HEK293 (cell line): ENCODE results near the gene ARMC8.

Experiments
- KLF16 ChIP-seq: fragments of 450-650 bp; formaldehyde crosslinking; IDR thresholded peaks from 2 replicates; pipeline ENCODE4 v1.5.1; 2017; ENCODE audit warnings: missing biosample characterization, missing genetic modification characterization
- OSR2 ChIP-seq: fragments of 450-650 bp; formaldehyde crosslinking; IDR thresholded peaks from 2 replicates; pipeline ENCODE4 v1.5.1; 2016; ENCODE audit warnings: missing biosample characterization, missing genetic modification characterization
- ZBTB49 ChIP-seq: fragments of 450-650 bp; formaldehyde crosslinking; IDR thresholded peaks from 2 replicates; pipeline ENCODE4 v1.5.1; 2016; ENCODE audit warnings: missing biosample characterization, missing genetic modification characterization, low read depth
- ZNF184 ChIP-seq: fragments of 450-650 bp; IDR thresholded peaks from 2 replicates; pipeline ENCODE4 v1.5.1; 2018; ENCODE audit warnings: missing biosample characterization, mild to moderate bottlenecking, missing genetic modification characterization
- ZNF280C ChIP-seq: fragments of 450-650 bp; formaldehyde crosslinking; IDR thresholded peaks from 2 replicates; pipeline ENCODE4 v1.5.1; 2016; ENCODE audit warnings: missing biosample characterization, missing genetic modification characterization
- ZNF335 ChIP-seq: fragments of 450-650 bp; formaldehyde crosslinking; conservative IDR thresholded peaks from 2 replicates; pipeline ENCODE4 v1.5.1; 2016; ENCODE audit warnings: missing biosample characterization, missing genetic modification characterization
- ZNF639 ChIP-seq: fragments of 450-650 bp; formaldehyde crosslinking; IDR thresholded peaks from 2 replicates; pipeline ENCODE4 v1.5.1; 2016; ENCODE audit warnings: missing biosample characterization, missing genetic modification characterization
- ZNF792 ChIP-seq: fragments of 450-650 bp; formaldehyde crosslinking; IDR thresholded peaks from 2 replicates; pipeline ENCODE4 v1.5.1; 2016; ENCODE audit warnings: missing biosample characterization, missing genetic modification characterization
- TF ChIP-seq, protein P1 (sequence below): fragments of 450-650 bp; formaldehyde crosslinking; IDR thresholded peaks from 2 replicates; pipeline ENCODE4 v1.5.1; 2016; ENCODE audit warnings: missing biosample characterization, missing genetic modification characterization
- TF ChIP-seq, protein P2 (sequence below): fragments of 450-650 bp; formaldehyde crosslinking; IDR thresholded peaks from 2 replicates; pipeline ENCODE4 v1.5.1; 2016; ENCODE audit warnings: missing biosample characterization, missing genetic modification characterization, borderline replicate concordance

DNA sequence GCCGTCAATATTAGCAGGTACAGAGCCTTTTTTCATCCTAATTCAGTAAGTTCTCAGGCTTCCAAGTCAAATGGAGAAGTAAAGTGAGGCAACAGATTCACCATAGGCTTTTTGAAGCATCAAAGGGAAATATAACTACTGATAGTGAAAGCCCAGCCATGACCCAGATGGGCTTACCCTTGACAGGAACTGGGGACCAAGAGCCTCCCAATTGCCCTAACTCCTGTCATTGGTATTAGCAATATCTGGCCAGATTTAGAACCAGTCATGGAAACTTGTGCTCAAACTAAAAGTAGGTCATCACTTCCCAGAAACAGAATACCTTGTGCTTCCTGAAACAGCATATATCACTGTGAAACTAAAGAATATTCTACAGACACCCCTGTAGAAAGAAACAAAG lies 109.5 kb downstream of the ARMC8 start:
- TF ChIP-seq ZNF639 (tag by site-specific recombination) (no peak), KLF16 (no peak), ZNF792 (tag by site-specific recombination) (no peak), OSR2 (tag by site-specific recombination) (no peak), ZNF335 (tag by site-specific recombination) (no peak), ZNF280C (tag by site-specific recombination) (no peak), ZBTB49 (no peak), ZNF184 (tag by site-specific recombination) (no peak)
- TF ChIP-seq, protein P1, sequence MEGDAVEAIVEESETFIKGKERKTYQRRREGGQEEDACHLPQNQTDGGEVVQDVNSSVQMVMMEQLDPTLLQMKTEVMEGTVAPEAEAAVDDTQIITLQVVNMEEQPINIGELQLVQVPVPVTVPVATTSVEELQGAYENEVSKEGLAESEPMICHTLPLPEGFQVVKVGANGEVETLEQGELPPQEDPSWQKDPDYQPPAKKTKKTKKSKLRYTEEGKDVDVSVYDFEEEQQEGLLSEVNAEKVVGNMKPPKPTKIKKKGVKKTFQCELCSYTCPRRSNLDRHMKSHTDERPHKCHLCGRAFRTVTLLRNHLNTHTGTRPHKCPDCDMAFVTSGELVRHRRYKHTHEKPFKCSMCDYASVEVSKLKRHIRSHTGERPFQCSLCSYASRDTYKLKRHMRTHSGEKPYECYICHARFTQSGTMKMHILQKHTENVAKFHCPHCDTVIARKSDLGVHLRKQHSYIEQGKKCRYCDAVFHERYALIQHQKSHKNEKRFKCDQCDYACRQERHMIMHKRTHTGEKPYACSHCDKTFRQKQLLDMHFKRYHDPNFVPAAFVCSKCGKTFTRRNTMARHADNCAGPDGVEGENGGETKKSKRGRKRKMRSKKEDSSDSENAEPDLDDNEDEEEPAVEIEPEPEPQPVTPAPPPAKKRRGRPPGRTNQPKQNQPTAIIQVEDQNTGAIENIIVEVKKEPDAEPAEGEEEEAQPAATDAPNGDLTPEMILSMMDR (tag by site-specific recombination): no peak
- TF ChIP-seq, protein P2, sequence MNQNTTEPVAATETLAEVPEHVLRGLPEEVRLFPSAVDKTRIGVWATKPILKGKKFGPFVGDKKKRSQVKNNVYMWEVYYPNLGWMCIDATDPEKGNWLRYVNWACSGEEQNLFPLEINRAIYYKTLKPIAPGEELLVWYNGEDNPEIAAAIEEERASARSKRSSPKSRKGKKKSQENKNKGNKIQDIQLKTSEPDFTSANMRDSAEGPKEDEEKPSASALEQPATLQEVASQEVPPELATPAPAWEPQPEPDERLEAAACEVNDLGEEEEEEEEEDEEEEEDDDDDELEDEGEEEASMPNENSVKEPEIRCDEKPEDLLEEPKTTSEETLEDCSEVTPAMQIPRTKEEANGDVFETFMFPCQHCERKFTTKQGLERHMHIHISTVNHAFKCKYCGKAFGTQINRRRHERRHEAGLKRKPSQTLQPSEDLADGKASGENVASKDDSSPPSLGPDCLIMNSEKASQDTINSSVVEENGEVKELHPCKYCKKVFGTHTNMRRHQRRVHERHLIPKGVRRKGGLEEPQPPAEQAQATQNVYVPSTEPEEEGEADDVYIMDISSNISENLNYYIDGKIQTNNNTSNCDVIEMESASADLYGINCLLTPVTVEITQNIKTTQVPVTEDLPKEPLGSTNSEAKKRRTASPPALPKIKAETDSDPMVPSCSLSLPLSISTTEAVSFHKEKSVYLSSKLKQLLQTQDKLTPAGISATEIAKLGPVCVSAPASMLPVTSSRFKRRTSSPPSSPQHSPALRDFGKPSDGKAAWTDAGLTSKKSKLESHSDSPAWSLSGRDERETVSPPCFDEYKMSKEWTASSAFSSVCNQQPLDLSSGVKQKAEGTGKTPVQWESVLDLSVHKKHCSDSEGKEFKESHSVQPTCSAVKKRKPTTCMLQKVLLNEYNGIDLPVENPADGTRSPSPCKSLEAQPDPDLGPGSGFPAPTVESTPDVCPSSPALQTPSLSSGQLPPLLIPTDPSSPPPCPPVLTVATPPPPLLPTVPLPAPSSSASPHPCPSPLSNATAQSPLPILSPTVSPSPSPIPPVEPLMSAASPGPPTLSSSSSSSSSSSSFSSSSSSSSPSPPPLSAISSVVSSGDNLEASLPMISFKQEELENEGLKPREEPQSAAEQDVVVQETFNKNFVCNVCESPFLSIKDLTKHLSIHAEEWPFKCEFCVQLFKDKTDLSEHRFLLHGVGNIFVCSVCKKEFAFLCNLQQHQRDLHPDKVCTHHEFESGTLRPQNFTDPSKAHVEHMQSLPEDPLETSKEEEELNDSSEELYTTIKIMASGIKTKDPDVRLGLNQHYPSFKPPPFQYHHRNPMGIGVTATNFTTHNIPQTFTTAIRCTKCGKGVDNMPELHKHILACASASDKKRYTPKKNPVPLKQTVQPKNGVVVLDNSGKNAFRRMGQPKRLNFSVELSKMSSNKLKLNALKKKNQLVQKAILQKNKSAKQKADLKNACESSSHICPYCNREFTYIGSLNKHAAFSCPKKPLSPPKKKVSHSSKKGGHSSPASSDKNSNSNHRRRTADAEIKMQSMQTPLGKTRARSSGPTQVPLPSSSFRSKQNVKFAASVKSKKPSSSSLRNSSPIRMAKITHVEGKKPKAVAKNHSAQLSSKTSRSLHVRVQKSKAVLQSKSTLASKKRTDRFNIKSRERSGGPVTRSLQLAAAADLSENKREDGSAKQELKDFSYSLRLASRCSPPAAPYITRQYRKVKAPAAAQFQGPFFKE (tag by site-specific recombination): no peak
